Transverse colon (tissue), 4 donors: ENCODE results near the gene ST3GAL3. TPM values are rescaled to one million over a fixed set of nuclear protein-coding genes. Genes with fewer than 3 reads are reported as not detected.
A peak's percentile ranks its signal among the peaks of the same experiment; 100 is the strongest.

Experiments used
- DNase-seq: peaks from one replicate; pipeline ENCODE4 v3.0.0-alpha.2; 2019
- H3K27ac ChIP-seq, 4 donors: fragments of 200-600 bp; sonication (generic); 2 replicates each; pipeline ENCODE4 v1.5.1; 2016 to 2018; ENCODE audit warnings: inconsistent platforms in 4 of 4
- H3K27me3 ChIP-seq: fragments of 200-600 bp; sonication (generic); 2 replicates; pipeline ENCODE4 v1.5.1; 2017; ENCODE audit warnings: inconsistent platforms
- H3K36me3 ChIP-seq, 4 donors: fragments of 200-600 bp; sonication (generic); 2 replicates each; pipeline ENCODE4 v1.5.1; 2017 to 2019; ENCODE audit warnings: inconsistent platforms in 4 of 4
- H3K4me1 ChIP-seq, 4 donors: fragments of 200-600 bp; sonication (generic); 2 replicates each; pipeline ENCODE4 v1.5.1; 2017 to 2020; ENCODE audit warnings: inconsistent platforms in 4 of 4
- H3K4me3 ChIP-seq, 4 donors: fragments of 200-600 bp; sonication (generic); 1 replicate in 1 of 4; 2 replicates in 3 of 4; pipeline versions ENCODE4 v1.5.1 to v1.6.1; 2017 to 2019; ENCODE audit warnings: inconsistent platforms in 4 of 4
- H3K9me3 ChIP-seq, 2 donors: fragments of 200-600 bp; sonication (generic); 2 replicates each; pipeline ENCODE4 v1.5.1; 2017 to 2019; ENCODE audit warnings: inconsistent platforms in 2 of 2
- CTCF ChIP-seq, 5 experiments: fragments of 200-600 bp in 3 of 5; fragments of 450-650 bp in 2 of 5; sonication (generic) in 3 of 5; IDR thresholded peaks; 1 replicate in 2 of 5; 2 replicates in 3 of 5; pipeline ENCODE4 v1.5.1; 2016 to 2017; ENCODE audit warnings: antibody characterized with exemption in 5 of 5, inconsistent platforms in 3 of 5, mild to moderate bottlenecking in 2 of 5, moderate library complexity in 1 of 5
- EP300 ChIP-seq: sonication (generic); formaldehyde crosslinking; IDR thresholded peaks from one replicate; pipeline ENCODE4 v1.6.1; 2017; ENCODE audit warnings: antibody characterized with exemption, low read depth
- POLR2A ChIP-seq: fragments of 450-650 bp; IDR thresholded peaks from one replicate; pipeline ENCODE4 v1.6.1; 2016; ENCODE audit warnings: antibody characterized with exemption, mild to moderate bottlenecking, moderate library complexity
- POLR2AphosphoS5 ChIP-seq, 3 donors: sonication (generic); formaldehyde crosslinking; IDR thresholded peaks; one replicate each; pipeline ENCODE4 v1.6.1; 2016; ENCODE audit warnings: antibody characterized with exemption in 3 of 3
- WGBS, 2 donors: methylation state at CpG; one replicate each; pipeline ENCODE4 v1.1.5; 2018; ENCODE audit warnings: low coverage in 1 of 2; 5-methylcytosine and 5-hydroxymethylcytosine counted together
- in situ Hi-C, 4 donors: fragments of 200-750 bp; cut with MboI; loops; one replicate each; pipeline versions ENCODE4 v1.15.0 to v1.15.1; 2017; ENCODE audit warnings: low sequenced_read_pairs in 3 of 4, low pct_ligation_motif_present in 1 of 4, low pct_unique_long_range_greater_than_20kb in 1 of 4
- intact Hi-C: fragments of 100-400 bp; cut with DNase I; formaldehyde crosslinking; loops from one replicate; pipeline ENCODE4 v1.15.1; 2023; ENCODE audit warnings: low total_unique reads
- total RNA-seq, 4 donors: library from RNA; depleted of rRNA; stranded (reverse); fragments of >200 nt; gene quantifications; one replicate each; pipeline ENCODE4 v1.1.0, GENCODE V29; 2016

ST3GAL3 gene
- total RNA-seq, 4 donors from 2014 or later: 4.8 to 23.9 (median 9.7) TPM

DNA sequence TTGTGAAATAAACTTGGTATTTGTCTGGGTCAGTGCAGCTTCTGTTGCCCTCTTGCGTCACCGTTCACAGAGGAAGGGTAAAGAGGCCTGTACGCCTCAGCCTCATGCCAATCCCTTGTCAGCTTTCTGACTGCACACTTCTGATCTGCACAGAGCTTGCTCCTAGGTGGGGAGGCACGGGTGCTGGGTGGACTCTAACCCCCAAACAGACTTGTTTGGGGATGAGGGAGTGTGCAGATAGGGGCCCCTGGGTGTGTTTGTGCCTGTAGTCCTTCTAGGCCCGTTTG lies 270.9 kb downstream of the ST3GAL3 start:
- TF ChIP-seq POLR2A (no peak), POLR2AphosphoS5 (IDR thresholded peaks at IDR 0.05) (no peak), CTCF (IDR thresholded peaks at IDR 0.05) (no peak), EP300 (no peak)
- in situ Hi-C loops: no loop called here
- intact Hi-C loops: no loop called here
- H3K4me3 ChIP-seq: no peak overlapping the region
- DNase-seq: no peak
- WGBS, 2 donors: 81% methylated on average over 3 of the region's 5 CpGs; no CpG with 5 or more reads in 1 of the 2 donors
- H3K27ac ChIP-seq: peak overlapping the region; percentile 62 to 83 (median 72)
- peaks cover 38 to 59% (median 56%) of the 10 kb centered on the region in 4 donors for H3K4me1 ChIP-seq
- no peaks in the 10 kb centered on the region for H3K9me3 ChIP-seq
- H3K36me3 ChIP-seq: peaks cover 0 to 5% (median 0%) of the 10 kb centered on the region in 4 donors
- no peaks in the 10 kb centered on the region for H3K27me3 ChIP-seq

- Histone ChIP-seq H3K4me3 (peak within 1 kb of the TSS; percentile 73 to 83 (median 78)), H3K36me3 (peaks cover 0 to 5% (median 0%) of the 10 kb centered on the region in 4 donors), H3K27me3 (no peaks in the 10 kb centered on the region), H3K27ac (peak within 1 kb of the TSS; percentile 72 to 85 (median 82)), H3K9me3 (no peaks in the 10 kb centered on the region), H3K4me1 (peaks cover 38 to 59% (median 56%) of the 10 kb centered on the region in 4 donors)
- intact Hi-C loops: no loop called here
- WGBS, 2 donors: 2 to 4% methylated on average over 6 to 29 of the region's 54 CpGs
- TF ChIP-seq EP300: no peak
- TF ChIP-seq POLR2A: peak; percentile 23
- in situ Hi-C loops: no loop called here
- DNase-seq: peak; percentile 62
Measured at GRCh38 chr1:43978551-43979260, 271.4 kb downstream of the ST3GAL3 start, which contains the start of gene B4GALT2. TSS of gene B4GALT2 (plus strand) at chr1:43979210. CDS start at chr1:43981161, 1,951 bp downstream.

GRCh38 chr1:43979261-43979527 lies 271.9 kb downstream of the ST3GAL3 start:
- 0% methylated on average over 2 of the region's 45 CpGs; no CpG with 5 or more reads in 1 of the 2 donors for WGBS, 2 donors
- TF ChIP-seq POLR2A: no peak
- TF ChIP-seq CTCF (IDR thresholded peaks at IDR 0.05): no peak
- no peak for TF ChIP-seq POLR2AphosphoS5 (IDR thresholded peaks at IDR 0.05)
- no peak for TF ChIP-seq EP300
- Histone ChIP-seq H3K4me3 (peak overlapping the region; percentile 73 to 83 (median 78)), H3K27me3 (no peaks in the 10 kb centered on the region), H3K36me3 (peaks cover 0 to 5% (median 0%) of the 10 kb centered on the region in 4 donors), H3K9me3 (no peaks in the 10 kb centered on the region), H3K4me1 (peaks cover 33 to 55% (median 51%) of the 10 kb centered on the region in 4 donors), H3K27ac (peak overlapping the region; percentile 72 to 85 (median 82))
- in situ Hi-C loops (no loop called here), intact Hi-C loops (no loop called here)
- DNase-seq: no peak

GRCh38 chr1:43979528-43980254 lies 272.4 kb downstream of the ST3GAL3 start:
- in situ Hi-C loops: no loop called here
- H3K4me1 ChIP-seq: peaks cover 32 to 52% (median 50%) of the 10 kb centered on the region in 4 donors

More at GRCh38 chr1:43979528-43980254, 272.4 kb downstream of the ST3GAL3 start:
- peak in 1 of 3 donors; percentile 9 for TF ChIP-seq POLR2AphosphoS5 (IDR thresholded peaks at IDR 0.05)
- TF ChIP-seq CTCF (IDR thresholded peaks at IDR 0.05): no peak
- TF ChIP-seq POLR2A: peak; percentile 13
- no peak for TF ChIP-seq EP300
- H3K27me3 ChIP-seq: no peaks in the 10 kb centered on the region
- intact Hi-C loops: no loop called here
- H3K27ac ChIP-seq: peak overlapping the region; percentile 72 to 85 (median 82)
- peak overlapping the region; percentile 73 to 83 (median 78) for H3K4me3 ChIP-seq
- DNase-seq: peak; percentile 72
- no peaks in the 10 kb centered on the region for H3K9me3 ChIP-seq
- WGBS, 2 donors: 4% methylated on average over 29 of the region's 45 CpGs; no CpG with 5 or more reads in 1 of the 2 donors
- H3K36me3 ChIP-seq: peaks cover 0 to 5% (median 0%) of the 10 kb centered on the region in 4 donors
